Loucy (cell line): ENCODE data around the gene EXTL1.

ENCODE experiments used
- H2AFZ ChIP-seq: fragments of 200-600 bp; sonication (generic); 2 replicates; pipeline ENCODE4 v1.6.0; 2016; ENCODE audit warnings: antibody characterized with exemption, mild to moderate bottlenecking, low read length, moderate library complexity
- H3F3A ChIP-seq: fragments of 200-600 bp; 2 replicates; pipeline ENCODE4 v1.6.0; 2016; ENCODE audit warnings: antibody characterized with exemption, low read depth, mild to moderate bottlenecking
- H3K27me3 ChIP-seq: fragments of 200-600 bp; sonication (generic); 2 replicates; pipeline ENCODE4 v1.6.1; 2014; ENCODE audit warnings: low read length, mild to moderate bottlenecking; ENCODE audit not compliant: insufficient read depth, poor library complexity, severe bottlenecking
- H3K36me3 ChIP-seq: fragments of 200-600 bp; sonication (generic); 2 replicates; pipeline ENCODE4 v1.6.1; 2016; ENCODE audit warnings: low read length; ENCODE audit not compliant: insufficient read depth
- H3K4me1 ChIP-seq: fragments of 200-600 bp; sonication (generic); 2 replicates; pipeline ENCODE4 v1.5.1; 2014; ENCODE audit warnings: low read length, mild to moderate bottlenecking; ENCODE audit not compliant: insufficient read depth, poor library complexity, severe bottlenecking
- H3K4me2 ChIP-seq: fragments of 200-600 bp; sonication (generic); 2 replicates; pipeline ENCODE4 v1.6.0; 2014; ENCODE audit warnings: antibody characterized with exemption, low read length, low read depth, mild to moderate bottlenecking; ENCODE audit not compliant: poor library complexity, severe bottlenecking
- H3K4me3 ChIP-seq: fragments of 200-600 bp; sonication (generic); 2 replicates; pipeline ENCODE4 v1.5.1; 2014; ENCODE audit warnings: low read length, mild to moderate bottlenecking, mixed read lengths; ENCODE audit not compliant: poor library complexity, severe bottlenecking
- H3K79me2 ChIP-seq: fragments of 200-600 bp; sonication (generic); 2 replicates; pipeline ENCODE4 v1.6.1; 2014; ENCODE audit warnings: low read length; ENCODE audit not compliant: insufficient read depth
- H3K9ac ChIP-seq: fragments of 200-600 bp; sonication (generic); 2 replicates; pipeline ENCODE4 v1.6.0; 2014; ENCODE audit warnings: mild to moderate bottlenecking, low read depth, low read length, moderate library complexity; ENCODE audit not compliant: poor library complexity, severe bottlenecking
- H3K9me2 ChIP-seq: fragments of 200-600 bp; sonication (generic); replicated peaks from 2 replicates; pipeline ENCODE4 v1.6.1; 2016; ENCODE audit warnings: low read depth, low read length, mixed read lengths
- H3K9me3 ChIP-seq: fragments of 200-600 bp; sonication (generic); 2 replicates; pipeline ENCODE4 v1.6.1; 2014; ENCODE audit warnings: mild to moderate bottlenecking, antibody characterized with exemption, low read length, low read depth; ENCODE audit not compliant: insufficient read depth
- H4K20me1 ChIP-seq: fragments of 200-600 bp; sonication (generic); 2 replicates; pipeline ENCODE4 v1.6.0; 2014; ENCODE audit warnings: antibody characterized with exemption, low read length, mild to moderate bottlenecking; ENCODE audit not compliant: insufficient read depth, poor library complexity, severe bottlenecking
- CTCF ChIP-seq: fragments of 200-600 bp; sonication (generic); conservative IDR thresholded peaks from 2 replicates; pipeline ENCODE4 v1.5.1; 2014; ENCODE audit warnings: mild to moderate bottlenecking, antibody characterized with exemption, low read length
- EZH2phosphoT487 ChIP-seq: fragments of 200-600 bp; IDR thresholded peaks from 2 replicates; pipeline ENCODE4 v1.6.1; 2018; ENCODE audit warnings: antibody characterized with exemption, mild to moderate bottlenecking, moderate library complexity, borderline replicate concordance

EXTL1 gene

GRCh38 chr1:26010825-26011224 is 10.8 kb upstream of the EXTL1 start:
- TF ChIP-seq EZH2phosphoT487 = no peak
- TF ChIP-seq CTCF = no peak
- Histone ChIP-seq H3K4me1 (peaks cover 3% of the 10 kb centered on the region), H3F3A (no peaks in the 10 kb centered on the region), H3K9me3 (no peaks in the 10 kb centered on the region), H3K27me3 (no peaks in the 10 kb centered on the region), H3K4me2 (no peak overlapping the region), H3K9ac (no peak overlapping the region), H3K79me2 (no peaks in the 10 kb centered on the region), H4K20me1 (no peaks in the 10 kb centered on the region), H3K36me3 (no peaks in the 10 kb centered on the region), H3K9me2 (no peaks in the 10 kb centered on the region), H2AFZ (no peak overlapping the region), H3K4me3 (no peak overlapping the region)

- TF ChIP-seq EZH2phosphoT487 (no peak), CTCF (no peak)
- H3K27me3 ChIP-seq = no peaks in the 10 kb centered on the region
- peaks cover 16% of the 10 kb centered on the region for H3K4me1 ChIP-seq
- H4K20me1 ChIP-seq = no peaks in the 10 kb centered on the region
- H3K4me2 ChIP-seq = no peak overlapping the region
- H3K79me2 ChIP-seq = no peaks in the 10 kb centered on the region
- no peak overlapping the region for H3K4me3 ChIP-seq
- H3F3A ChIP-seq = no peaks in the 10 kb centered on the region
- no peaks in the 10 kb centered on the region for H3K9me2 ChIP-seq
- no peak overlapping the region for H3K9ac ChIP-seq
- H3K36me3 ChIP-seq = no peaks in the 10 kb centered on the region
- H2AFZ ChIP-seq = no peak overlapping the region
- H3K9me3 ChIP-seq = no peaks in the 10 kb centered on the region
Measured at GRCh38 chr1:26012864-26013263, 8.7 kb upstream of the EXTL1 start.

GRCh38 chr1:26014179-26014578 is 7.4 kb upstream of the EXTL1 start:
- no peak overlapping the region for H3K9ac ChIP-seq
- no peaks in the 10 kb centered on the region for H3K36me3 ChIP-seq
- H4K20me1 ChIP-seq = no peaks in the 10 kb centered on the region
- no peaks in the 10 kb centered on the region for H3F3A ChIP-seq
- H3K27me3 ChIP-seq = no peaks in the 10 kb centered on the region
- H3K4me3 ChIP-seq = no peak overlapping the region
- TF ChIP-seq EZH2phosphoT487 (no peak), CTCF (no peak)
- H3K4me2 ChIP-seq = no peak overlapping the region
- H3K9me2 ChIP-seq = no peaks in the 10 kb centered on the region
- no peak overlapping the region for H2AFZ ChIP-seq
- H3K4me1 ChIP-seq = peaks cover 16% of the 10 kb centered on the region
- no peaks in the 10 kb centered on the region for H3K79me2 ChIP-seq
- H3K9me3 ChIP-seq = no peaks in the 10 kb centered on the region
